DMS79 treated with DMSO at 0.1 percent for 48 hours (cell line): Measurements from ENCODE around the gene FASTK.

Experiments used
- DNase-seq: peaks from one replicate; lab custom pipeline; 2025; lab: John Stamatoyannopoulos, UW

The FASTK gene

DNA sequence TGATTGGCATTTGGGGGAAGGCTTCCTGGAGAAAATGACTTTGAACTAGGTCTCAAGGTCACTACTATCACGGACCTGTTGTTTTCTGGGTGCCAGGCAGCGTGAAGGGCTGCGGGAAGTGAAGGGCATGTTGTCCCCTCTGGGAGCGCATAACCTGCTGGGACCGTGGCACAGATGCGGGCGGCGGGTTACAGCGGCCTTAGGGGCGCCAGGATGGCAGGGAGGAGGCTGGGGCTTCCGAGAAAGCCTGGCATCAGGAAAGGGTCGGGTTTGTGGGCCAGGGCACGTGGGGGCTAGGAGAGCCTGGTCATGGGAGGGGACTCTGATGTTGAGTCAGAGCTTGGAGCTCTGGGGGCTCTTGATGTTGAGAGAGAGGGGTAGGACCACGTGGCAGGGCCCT is 15.1 kb downstream of the FASTK start:
- no peak for DNase-seq

- no peak for DNase-seq
These were observed 15.6 kb downstream of the FASTK start for GRCh38 chr7:151064993-151065392.

- no peak for DNase-seq
These were observed 16.2 kb downstream of the FASTK start for GRCh38 chr7:151064454-151064853.

- no peak for DNase-seq
These were observed 17.4 kb downstream of the FASTK start for GRCh38 chr7:151063212-151063561.

GRCh38 chr7:151062399-151063211 is 18.0 kb downstream of the FASTK start:
- DNase-seq, result no peak

GRCh38 chr7:151062111-151062398 is 18.6 kb downstream of the FASTK start:
- no peak for DNase-seq

DNA sequence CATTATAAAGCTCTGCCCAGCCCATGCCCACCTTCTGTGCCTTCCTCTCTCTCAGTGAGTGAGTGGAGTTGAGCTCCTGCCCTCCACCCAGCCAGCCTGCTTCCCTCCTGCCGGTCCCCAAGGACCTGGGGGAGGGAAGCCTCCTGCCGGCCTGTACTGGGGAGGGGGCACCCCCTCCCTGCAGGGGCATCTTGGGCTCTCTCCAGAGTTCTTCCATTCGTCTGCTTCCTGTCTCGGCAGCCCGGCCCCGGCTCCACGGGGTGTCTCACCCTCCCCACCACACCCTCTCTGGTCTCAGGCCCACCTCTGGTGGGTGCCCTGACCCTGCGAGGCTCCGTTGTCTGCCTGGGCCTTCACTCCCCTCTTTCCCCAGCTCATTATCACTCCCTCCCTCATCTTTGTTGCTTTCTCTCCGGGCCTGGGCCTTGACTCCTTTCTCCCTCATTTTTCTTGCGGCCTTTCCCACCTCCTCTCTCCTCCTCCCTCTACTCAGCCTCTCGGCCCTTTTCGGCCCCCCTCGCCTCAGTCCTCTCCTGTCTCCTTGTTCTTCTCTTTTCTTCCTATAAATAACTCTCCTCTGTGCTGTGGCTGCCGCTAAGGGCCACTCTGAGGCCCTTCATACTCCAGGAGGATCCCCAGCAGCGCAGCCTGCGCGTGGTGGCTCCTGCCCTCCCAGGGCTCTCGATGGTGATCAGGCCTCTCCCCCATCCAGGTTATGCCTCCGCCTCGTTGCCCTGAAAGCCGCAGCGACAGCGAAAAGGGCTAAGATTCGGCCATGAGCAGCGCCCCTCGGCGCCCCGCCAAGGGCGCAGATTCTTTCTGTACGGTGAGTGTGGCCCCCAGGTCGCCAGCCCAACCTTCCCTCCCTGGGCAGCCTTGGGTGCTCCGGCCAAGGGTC is 19.1 kb downstream of the FASTK start:
- DNase-seq, result no peak

DNA sequence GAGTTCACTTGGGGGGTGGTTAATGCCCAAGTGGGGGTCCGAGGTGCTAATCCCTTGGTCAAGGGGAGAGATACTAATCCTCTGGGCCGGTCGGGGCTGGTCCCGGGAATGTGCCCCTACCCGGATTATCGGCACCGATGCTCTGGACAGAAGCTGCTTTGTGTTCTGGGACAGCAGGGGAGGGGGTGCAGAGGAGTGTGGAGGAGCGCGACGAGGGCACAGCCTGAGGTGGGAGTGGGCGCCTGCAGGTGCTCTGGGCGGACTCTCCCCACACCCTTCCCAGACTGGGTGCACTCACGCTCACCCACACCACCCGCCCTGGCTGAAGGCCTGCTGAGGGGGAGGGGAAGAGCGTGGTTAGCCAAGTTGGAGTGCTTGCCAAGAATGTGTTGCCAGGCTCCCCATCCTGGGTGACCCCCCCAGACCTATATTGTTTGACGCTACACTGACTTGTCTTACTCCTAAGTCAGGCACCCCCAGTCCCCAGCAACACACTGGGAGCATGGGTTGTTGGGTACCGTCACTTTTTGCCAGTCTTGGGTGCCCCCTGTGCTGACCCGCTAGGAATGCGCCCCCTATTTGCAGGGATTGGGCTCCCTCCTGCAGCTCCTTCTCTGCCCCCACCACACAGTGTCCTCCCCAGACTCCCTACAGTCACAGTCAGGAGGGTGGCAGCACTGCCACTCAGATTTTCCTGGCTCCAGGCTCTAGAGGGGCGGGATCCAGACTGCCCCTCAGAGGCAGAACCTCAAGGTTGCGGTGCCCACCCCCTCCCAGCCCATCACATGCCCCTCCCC is 20.0 kb downstream of the FASTK start:
- DNase-seq, result peak; percentile 22

- no peak for DNase-seq
These were observed 20.5 kb downstream of the FASTK start for GRCh38 chr7:151060113-151060415.

DNA sequence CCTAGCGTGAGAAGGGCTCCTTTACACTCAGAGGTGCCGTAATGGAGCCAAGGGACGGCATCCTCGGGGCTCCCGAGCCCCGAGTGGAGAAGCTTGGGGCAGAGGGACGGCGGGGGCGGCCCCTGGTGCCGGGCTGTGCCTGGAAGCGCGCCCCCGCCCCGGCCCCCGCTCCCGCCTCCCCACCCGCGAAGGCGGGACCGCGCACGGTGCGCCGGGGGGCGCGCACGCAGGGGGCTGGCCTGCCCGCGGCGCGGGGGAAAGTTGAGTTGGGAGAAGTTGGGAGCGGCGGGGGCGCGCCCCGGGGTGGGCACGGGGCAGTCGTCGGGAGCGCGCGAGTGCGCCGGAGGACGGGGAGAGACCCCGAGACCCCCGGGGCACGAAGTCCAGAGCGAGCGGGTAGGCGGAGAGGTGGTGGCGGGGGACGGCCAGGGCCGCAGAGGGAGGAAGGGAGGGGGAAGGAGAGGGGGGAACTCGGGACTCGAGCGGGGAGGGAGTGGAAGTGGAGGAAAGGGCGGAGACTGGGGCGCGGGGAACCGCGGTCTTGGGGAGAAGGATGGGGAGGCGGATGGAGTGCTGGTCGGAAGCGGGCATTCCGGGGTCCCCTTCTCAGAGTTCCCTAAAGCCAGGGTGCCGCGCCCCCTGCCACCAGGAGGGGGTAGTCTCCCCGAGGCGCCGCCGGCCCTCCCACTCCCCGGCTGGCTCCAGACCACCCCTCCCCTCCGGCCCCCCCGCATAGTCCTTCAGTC is 21.1 kb downstream of the FASTK start, which contains the start of gene SLC4A2:
Gene SLC4A2, plus strand, starts transcription at position 223 of the 746 bp plus-strand sequence. CDS start 2,399 bp downstream, outside the sequence.
- DNase-seq, result peak; percentile 41

GRCh38 chr7:151058781-151059366 is 21.7 kb downstream of the FASTK start:
- DNase-seq, result peak; percentile 46

- peak; percentile 98 for DNase-seq
These were observed 22.4 kb downstream of the FASTK start for GRCh38 chr7:151057989-151058780.

- no peak for DNase-seq
These were observed 23.1 kb downstream of the FASTK start, which contains the start of gene CDK5 for GRCh38 chr7:151057506-151057988. CDK5 (minus strand) TSS chr7:151057897; CDS start chr7:151057848, 49 bp downstream.

GRCh38 chr7:151056666-151057505 is 23.7 kb downstream of the FASTK start:
- no peak for DNase-seq

GRCh38 chr7:151056283-151056665 is 24.3 kb downstream of the FASTK start:
- no peak for DNase-seq

GRCh38 chr7:151053751-151054150 is 26.9 kb downstream of the FASTK start:
- no peak for DNase-seq

- no peak for DNase-seq
These were observed 27.5 kb downstream of the FASTK start for GRCh38 chr7:151053096-151053495.

GRCh38 chr7:151051108-151051507 is 29.5 kb downstream of the FASTK start:
- DNase-seq, result no peak

DNA sequence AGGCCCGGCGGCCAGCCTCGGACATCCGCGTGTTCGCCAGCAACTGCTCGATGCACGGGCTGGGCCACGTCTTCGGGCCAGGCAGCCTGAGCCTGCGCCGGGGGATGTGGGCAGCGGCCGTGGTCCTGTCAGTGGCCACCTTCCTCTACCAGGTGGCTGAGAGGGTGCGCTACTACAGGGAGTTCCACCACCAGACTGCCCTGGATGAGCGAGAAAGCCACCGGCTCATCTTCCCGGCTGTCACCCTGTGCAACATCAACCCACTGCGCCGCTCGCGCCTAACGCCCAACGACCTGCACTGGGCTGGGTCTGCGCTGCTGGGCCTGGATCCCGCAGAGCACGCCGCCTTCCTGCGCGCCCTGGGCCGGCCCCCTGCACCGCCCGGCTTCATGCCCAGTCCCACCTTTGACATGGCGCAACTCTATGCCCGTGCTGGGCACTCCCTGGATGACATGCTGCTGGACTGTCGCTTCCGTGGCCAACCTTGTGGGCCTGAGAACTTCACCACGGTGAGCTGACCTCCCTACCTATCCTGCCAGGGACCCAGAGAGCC is 31.6 kb downstream of the FASTK start:
- DNase-seq, result no peak
